Esophagus muscularis mucosa (tissue), 4 donors: ENCODE measurements around the gene CSK. TPM values are rescaled to one million over a fixed set of nuclear protein-coding genes. Genes with fewer than 3 reads are reported as not detected.

Experiments used
- DNase-seq: peaks from one replicate; pipeline ENCODE4 v3.0.0-alpha.2; 2017; ENCODE audit errors: extremely low spot score
- H3K27ac ChIP-seq, 4 donors: fragments of 200-600 bp; sonication (generic); replicated peaks in 1 of 4; 1 replicate in 3 of 4; 2 replicates in 1 of 4; pipeline ENCODE4 v1.5.1; 2016 to 2019; ENCODE audit warnings: mild to moderate bottlenecking in 1 of 4
- H3K27me3 ChIP-seq, 4 donors: fragments of 200-600 bp; sonication (generic); one replicate each; pipeline versions ENCODE4 v1.5.1 to v1.6.0; 2016 to 2019
- H3K36me3 ChIP-seq, 4 donors: fragments of 200-600 bp; sonication (generic); one replicate each; pipeline ENCODE4 v1.5.1; 2016 to 2019
- H3K4me1 ChIP-seq, 4 donors: fragments of 200-600 bp; sonication (generic); one replicate each; pipeline ENCODE4 v1.5.1; 2016 to 2019
- H3K4me3 ChIP-seq, 4 donors: fragments of 200-600 bp; sonication (generic); 1 replicate in 2 of 4; 2 replicates in 2 of 4; pipeline ENCODE4 v1.5.1; 2016 to 2019; ENCODE audit warnings: mild to moderate bottlenecking in 4 of 4, moderate library complexity in 1 of 4
- H3K9me3 ChIP-seq, 4 donors: fragments of 200-600 bp; sonication (generic); 1 replicate in 3 of 4; 2 replicates in 1 of 4; pipeline ENCODE4 v1.5.1; 2016 to 2019
- CTCF ChIP-seq, 3 experiments: fragments of 200-600 bp in 2 of 3; fragments of 450-650 bp in 1 of 3; sonication (generic) in 2 of 3; IDR thresholded peaks; one replicate each; pipeline ENCODE4 v1.5.1; 2017 to 2019; ENCODE audit warnings: antibody characterized with exemption in 3 of 3, mild to moderate bottlenecking in 2 of 3, moderate library complexity in 1 of 3
- EP300 ChIP-seq: sonication (generic); formaldehyde crosslinking; IDR thresholded peaks from one replicate; pipeline ENCODE4 v1.6.1; 2017; ENCODE audit warnings: antibody characterized with exemption
- POLR2A ChIP-seq: fragments of 450-650 bp; IDR thresholded peaks from one replicate; pipeline ENCODE4 v1.6.1; 2017; ENCODE audit warnings: antibody characterized with exemption, moderate library complexity, mild to moderate bottlenecking, low read depth
- POLR2AphosphoS5 ChIP-seq, 2 donors: sonication (generic); formaldehyde crosslinking; IDR thresholded peaks; one replicate each; pipeline ENCODE4 v1.6.1; 2017; ENCODE audit warnings: antibody characterized with exemption in 2 of 2
- WGBS: methylation state at CpG from one replicate; pipeline ENCODE4 v1.1.5; 2018; 5-methylcytosine and 5-hydroxymethylcytosine counted together
- intact Hi-C: fragments of 100-400 bp; cut with DNase I; formaldehyde crosslinking; loops from one replicate; pipeline ENCODE4 v1.15.1; 2023
- total RNA-seq, 4 donors: library from RNA; depleted of rRNA; stranded (reverse); fragments of >200 nt; gene quantifications; one replicate each; pipeline versions ENCODE4 v1.1.0 to v1.2.1, GENCODE V29; 2016

The CSK gene
- total RNA-seq, 4 donors from 2014 or later, result 14.0 to 28.7 (median 21.9) TPM

- no peak overlapping the region for H3K27ac ChIP-seq
- H3K4me3 ChIP-seq, result no peak overlapping the region
- H3K27me3 ChIP-seq, result peaks cover 0 to 15% (median 0%) of the 10 kb centered on the region in 4 donors
- WGBS, result 64% methylated on average over 6 of the region's 6 CpGs
- TF ChIP-seq CTCF (IDR thresholded peaks at IDR 0.05) (no peak), EP300 (no peak), POLR2AphosphoS5 (IDR thresholded peaks at IDR 0.05) (no peak), POLR2A (no peak)
- intact Hi-C loops, result loop anchor here (5.0 kb wide), 1 partner anchor 33 kb away; no protein-coding TSS in a partner anchor
- DNase-seq, result no peak
- no peaks in the 10 kb centered on the region for H3K9me3 ChIP-seq
- peaks cover 11 to 47% (median 41%) of the 10 kb centered on the region in 4 donors for H3K36me3 ChIP-seq
- peaks cover 5 to 8% (median 6%) of the 10 kb centered on the region in 4 donors for H3K4me1 ChIP-seq
Measured at GRCh38 chr15:74804935-74805334, 23.1 kb downstream of the CSK start.

GRCh38 chr15:74807282-74807681 lies 25.4 kb downstream of the CSK start:
- 54% methylated on average over 5 of the region's 5 CpGs for WGBS
- no peaks in the 10 kb centered on the region for H3K9me3 ChIP-seq
- no peaks in the 10 kb centered on the region for H3K4me1 ChIP-seq
- no peak overlapping the region for H3K27ac ChIP-seq
- H3K27me3 ChIP-seq, result peaks cover 0 to 15% (median 0%) of the 10 kb centered on the region in 4 donors
- TF ChIP-seq CTCF (IDR thresholded peaks at IDR 0.05) (no peak), EP300 (no peak), POLR2AphosphoS5 (IDR thresholded peaks at IDR 0.05) (no peak), POLR2A (no peak)
- intact Hi-C loops, result loop anchor here (5.0 kb wide), 1 partner anchor 35 kb away; no protein-coding TSS in a partner anchor
- peaks cover 10 to 24% (median 19%) of the 10 kb centered on the region in 4 donors for H3K36me3 ChIP-seq
- no peak overlapping the region for H3K4me3 ChIP-seq
- no peak for DNase-seq

GRCh38 chr15:74808078-74808839 lies 26.4 kb downstream of the CSK start:
- no peak for TF ChIP-seq POLR2AphosphoS5 (IDR thresholded peaks at IDR 0.05)
- TF ChIP-seq POLR2A, result no peak
- TF ChIP-seq EP300, result no peak
- TF ChIP-seq CTCF (IDR thresholded peaks at IDR 0.05), result no peak
- WGBS, result 80% methylated on average over 18 of the region's 18 CpGs
- intact Hi-C loops, result loop anchor here (5.0 kb wide), 1 partner anchor 36 kb away; no protein-coding TSS in a partner anchor
- peaks cover 0 to 15% (median 0%) of the 10 kb centered on the region in 4 donors for H3K27me3 ChIP-seq
- H3K27ac ChIP-seq, result no peak overlapping the region
- H3K4me1 ChIP-seq, result peaks cover 0 to 4% (median 0%) of the 10 kb centered on the region in 4 donors
- no peak overlapping the region for H3K4me3 ChIP-seq
- no peak for DNase-seq
- peaks cover under 1 to 15% (median 10%) of the 10 kb centered on the region in 4 donors for H3K36me3 ChIP-seq
- no peaks in the 10 kb centered on the region for H3K9me3 ChIP-seq

GRCh38 chr15:74808840-74809229 lies 27.0 kb downstream of the CSK start:
- H3K27ac ChIP-seq, result no peak overlapping the region
- intact Hi-C loops, result loop anchor here (5.0 kb wide), 1 partner anchor 37 kb away; no protein-coding TSS in a partner anchor
- peaks cover 0 to 15% (median 0%) of the 10 kb centered on the region in 4 donors for H3K27me3 ChIP-seq
- no peaks in the 10 kb centered on the region for H3K9me3 ChIP-seq
- WGBS, result 58% methylated on average over 4 of the region's 4 CpGs
- TF ChIP-seq CTCF (IDR thresholded peaks at IDR 0.05), result no peak
- no peak for TF ChIP-seq EP300
- TF ChIP-seq POLR2A, result no peak
- no peak for TF ChIP-seq POLR2AphosphoS5 (IDR thresholded peaks at IDR 0.05)
- H3K4me3 ChIP-seq, result no peak overlapping the region
- peaks cover 0 to 9% (median 4%) of the 10 kb centered on the region in 4 donors for H3K36me3 ChIP-seq
- no peak for DNase-seq
- H3K4me1 ChIP-seq, result peaks cover 0 to 4% (median 0%) of the 10 kb centered on the region in 4 donors
